Liver (tissue), 3 donors: ENCODE measurements around the gene ARHGAP29.

Experiments used
- CTCF ChIP-seq: fragments of 150-350 bp; IDR thresholded peaks from 2 replicates; pipeline ENCODE4 v1.5.1; 2017; ENCODE audit warnings: improper control_type of control experiment, low read depth, low read length; ENCODE audit not compliant: missing input control
- EGR1 ChIP-seq, 2 donors: IDR thresholded peaks; 2 replicates each; pipeline ENCODE4 v1.6.1; 2016 to 2018; ENCODE audit warnings: antibody characterized with exemption in 2 of 2, low read depth in 2 of 2
- MAX ChIP-seq: IDR thresholded peaks from 2 replicates; pipeline ENCODE4 v1.6.1; 2016; ENCODE audit warnings: antibody characterized with exemption
- donor health status: healthy.
- donor health status: healthy.

- TF ChIP-seq MAX (no peak), CTCF (no peak), EGR1 (IDR thresholded peaks at IDR 0.05; ENCODE audit: low read depth in 2 of 2) (no peak)
These were observed 23.4 kb upstream of the ARHGAP29 start for GRCh38 chr1:94260635-94261387.
